Heart left ventricle (tissue), 16 donors: ENCODE results near the gene SCRT2. TPM values are rescaled to one million over a fixed set of nuclear protein-coding genes. Genes with fewer than 3 reads are reported as not detected.

ENCODE experiments used
- ATAC-seq, 4 donors: fragments of 200-7000 bp; cut with Tn5 transposase; one replicate each; pipeline ENCODE4 v1.9.1; 2020 to 2022; ENCODE audit warnings: moderate library complexity in 4 of 4, mild to moderate bottlenecking in 3 of 4, moderate number of reproducible peaks in 1 of 4
- DNase-seq, 5 donors: peaks; one replicate each; pipeline ENCODE4 v3.0.0-alpha.2; 2020
- H3K27ac ChIP-seq, 12 donors: fragments of 200-600 bp; sonication (generic) in 4 of 12; one replicate each; pipeline versions ENCODE4 v1.5.0 to v1.8.0; 2016 to 2022; ENCODE audit warnings: mild to moderate bottlenecking in 2 of 12
- H3K27me3 ChIP-seq, 9 donors: fragments of 200-600 bp; sonication (generic) in 2 of 9; one replicate each; pipeline versions ENCODE4 v1.5.1 to v1.8.0; 2016 to 2022; ENCODE audit warnings: mild to moderate bottlenecking in 3 of 9
- H3K36me3 ChIP-seq, 9 donors: fragments of 200-600 bp; sonication (generic) in 2 of 9; one replicate each; pipeline versions ENCODE4 v1.5.0 to v1.8.0; 2018 to 2022; ENCODE audit warnings: mild to moderate bottlenecking in 2 of 9
- H3K4me1 ChIP-seq, 12 donors: fragments of 200-600 bp; sonication (generic) in 4 of 12; one replicate each; pipeline versions ENCODE4 v1.5.0 to v1.8.0; 2016 to 2022; ENCODE audit warnings: mild to moderate bottlenecking in 3 of 12
- H3K4me3 ChIP-seq, 12 donors: fragments of 200-600 bp; sonication (generic) in 4 of 12; one replicate each; pipeline versions ENCODE4 v1.5.0 to v1.8.0; 2017 to 2022; ENCODE audit warnings: mild to moderate bottlenecking in 9 of 12, moderate library complexity in 4 of 12
- H3K9me3 ChIP-seq, 12 donors: fragments of 200-600 bp; sonication (generic) in 4 of 12; one replicate each; pipeline versions ENCODE4 v1.5.0 to v1.8.0; 2016 to 2022; ENCODE audit warnings: mild to moderate bottlenecking in 1 of 12
- CTCF ChIP-seq, 12 donors: fragments of 200-600 bp; sonication (generic) in 4 of 12; IDR thresholded peaks; one replicate each; pipeline versions ENCODE4 v1.5.0 to v1.8.0; 2018 to 2022; ENCODE audit warnings: antibody characterized with exemption in 12 of 12, mild to moderate bottlenecking in 5 of 12
- POLR2A ChIP-seq, 2 donors: fragments of 450-650 bp; IDR thresholded peaks; one replicate each; pipeline ENCODE4 v1.6.1; 2017; ENCODE audit warnings: antibody characterized with exemption in 2 of 2, mild to moderate bottlenecking in 2 of 2, moderate library complexity in 2 of 2
- WGBS, 4 donors: extraction: QIAGEN DNeasy Blood & Tissue Kit in 2 of 4; methylation state at CpG; one replicate each; pipeline versions ENCODE4 v1.1.5 to v1.1.7; 2013 to 2018; 5-methylcytosine and 5-hydroxymethylcytosine counted together
- intact Hi-C, 10 donors: fragments of 100-400 bp; cut with DNase I; formaldehyde crosslinking; loops; one replicate each; pipeline versions ENCODE4 v1.11.1 to v1.14.2; 2022
- polyA plus RNA-seq, 2 donors: library from polyadenylated mRNA; stranded (reverse); fragments of 200-250 nt; gene quantifications; one replicate each; pipeline ENCODE4 v1.2.3, GENCODE V29; 2013
- total RNA-seq, 9 donors: library from RNA; depleted of rRNA in 2 of 9; stranded (reverse); fragments of >200 nt in 2 of 9; fragmentation: NEBNext Ultra II Directional in 3 of 9; extraction: Animal tissue kit (Norgen Biotek cat#: 25700) in 3 of 9; gene quantifications; one replicate each; pipeline versions ENCODE4 v1.1.0 to v1.2.4, GENCODE V29; 2016 to 2023
- donor health status: ischemic (EF 13 %, LVEDD 7.1; RV severe dilation, severe dysfunction).
- donor health status: healthy with polysubstance abuse.
- donor health status: DM: no; HTN: yes; CAD: no.
- donor health status: DM: no; HTN: no; CAD: no.
- donor health status: ischemic (EF 25% LVEDD 6.9; RV normal size, moderate dysfunction).
- donor health status: ischemic (EF 25% LVEDD 5.7; RV mildly dilated, moderate dysfunction).
- donor health status: healthy.
- donor health status: DM: yes; HTN: yes; CAD: no.
- donor health status: ischemic (EF 35%, LVEDD 5.7; RV mildly dilated, moderate dysfunction).
- donor health status: nonischemic (EF 11% LVEDD 7.7; RV severe dilation, severe dysfunction).
- donor health status: DM: yes; HTN: yes; CAD: no.
- donor health status: PGD.
- donor health status: ischemic (EF 29% LVEDD 5.4; RV normal size, mild dysfunction).
- donor health status: nonischemic (EF 23%, LVEDD 6.1; RV moderate dilation, normal function).

Gene SCRT2
- total and polyA plus RNA-seq, 11 donors: not detected

GRCh38 chr20:673603-674001 lies 2.0 kb downstream of the SCRT2 start:
- Histone ChIP-seq H3K27me3 (peaks cover 0 to 45% (median 22%) of the 10 kb centered on the region in 9 donors), H3K36me3 (no peaks in the 10 kb centered on the region), H3K4me1 (peaks cover 7 to 53% (median 21%) of the 10 kb centered on the region in 12 donors), H3K9me3 (no peaks in the 10 kb centered on the region), H3K4me3 (no peak overlapping the region), H3K27ac (no peak overlapping the region)
- intact Hi-C loops: loop anchor here in 2 of 10 donors (2.0 to 5.0 kb wide), 2 partner anchors 54 to 67 kb away; no protein-coding TSS in a partner anchor
- DNase-seq: no peak
- no peak for ATAC-seq
- no peak for TF ChIP-seq CTCF (IDR thresholded peaks at IDR 0.05)
- WGBS, 4 donors: 44% methylated on average over 3 of the region's 3 CpGs

- ATAC-seq (no peak), DNase-seq (no peak)
- Histone ChIP-seq H3K27ac (no peak overlapping the region), H3K4me1 (peaks cover 7 to 56% (median 22%) of the 10 kb centered on the region in 12 donors), H3K36me3 (no peaks in the 10 kb centered on the region), H3K9me3 (no peaks in the 10 kb centered on the region), H3K27me3 (peaks cover 0 to 44% (median 20%) of the 10 kb centered on the region in 9 donors), H3K4me3 (no peak overlapping the region)
- TF ChIP-seq CTCF (IDR thresholded peaks at IDR 0.05) (peak in 3 of 12 donors; percentile 14 to 25 (median 16)), POLR2A (IDR thresholded peaks at IDR 0.05) (no peak)
- WGBS, 4 donors: 31 to 49% (median 35%) methylated on average over 2 to 7 of the region's 7 CpGs
- intact Hi-C loops: loop anchor here in 1 of 10 donors (5.0 kb wide), 1 partner anchor 54 kb away; no protein-coding TSS in a partner anchor
These were observed 2.5 kb downstream of the SCRT2 start for GRCh38 chr20:672963-673602.

- WGBS, 4 donors: 57 to 64% (median 64%) methylated on average over 9 of the region's 9 CpGs
- intact Hi-C loops: loop anchor here in 1 of 10 donors (5.0 kb wide), 1 partner anchor 56 kb away; no protein-coding TSS in a partner anchor
- TF ChIP-seq CTCF (IDR thresholded peaks at IDR 0.05) (no peak), POLR2A (IDR thresholded peaks at IDR 0.05) (no peak)
These were observed 4.2 kb downstream of the SCRT2 start for GRCh38 chr20:671252-672030.

GRCh38 chr20:669573-669972 lies 6.0 kb downstream of the SCRT2 start:
- 34 to 55% (median 50%) methylated on average over 3 to 7 of the region's 7 CpGs for WGBS, 4 donors
- Histone ChIP-seq H3K9me3 (no peaks in the 10 kb centered on the region), H3K4me3 (no peak overlapping the region), H3K27ac (peak overlapping the region in 11 of 12 donors; percentile 39 to 83 (median 68)), H3K4me1 (peaks cover 0 to 57% (median 10%) of the 10 kb centered on the region in 12 donors), H3K27me3 (peaks cover 0 to 51% (median 28%) of the 10 kb centered on the region in 9 donors), H3K36me3 (no peaks in the 10 kb centered on the region)
- intact Hi-C loops: loop anchor here in 4 of 10 donors (5.0 to 10.0 kb wide), 3 partner anchors 58 to 315 kb away; no protein-coding TSS in a partner anchor
- ATAC-seq (peak; percentile 48 to 70 (median 68)), DNase-seq (peak in 3 of 5 donors; percentile 51 to 74 (median 65))
- TF ChIP-seq CTCF (IDR thresholded peaks at IDR 0.05): no peak
- no peak for TF ChIP-seq POLR2A (IDR thresholded peaks at IDR 0.05)

More at GRCh38 chr20:671252-672030, 4.2 kb downstream of the SCRT2 start:
- H3K27ac ChIP-seq: no peak overlapping the region
- H3K4me3 ChIP-seq: no peak overlapping the region
- no peak for DNase-seq
- H3K36me3 ChIP-seq: no peaks in the 10 kb centered on the region
- H3K4me1 ChIP-seq: peaks cover 7 to 62% (median 21%) of the 10 kb centered on the region in 12 donors
- peaks cover 0 to 38% (median 15%) of the 10 kb centered on the region in 9 donors for H3K27me3 ChIP-seq
- ATAC-seq: no peak
- no peaks in the 10 kb centered on the region for H3K9me3 ChIP-seq
